GM10248 (cell line): ENCODE measurements around the gene ZNF365.
A peak's percentile ranks its signal among the peaks of the same experiment; 100 is the strongest.

Source experiments
- CTCF ChIA-PET: fragments of 300-600 bp; sonication (Branson Sonifier 250); formaldehyde crosslinking; extraction: SDS; loops from one replicate; lab custom pipeline; 2021; ENCODE audit warnings: antibody characterized with exemption; lab: Yijun Ruan, JAX
- POLR2A ChIA-PET: fragments of 350-650 bp; sonication (Branson Sonifier 250); formaldehyde crosslinking; extraction: SDS; loops from one replicate; lab custom pipeline; 2020; ENCODE audit warnings: antibody characterized with exemption; lab: Yijun Ruan, JAX
- DNase-seq: peaks from one replicate; pipeline ENCODE4 v3.0.0; 2012; ENCODE audit errors: extremely low spot score
- CTCF ChIP-seq: IDR thresholded peaks from 2 replicates; pipeline ENCODE4 v1.5.1; 2012; ENCODE audit warnings: mild to moderate bottlenecking, low read depth; ENCODE audit errors: extremely low read depth, missing control alignments, control extremely low read depth

The ZNF365 gene

DNA sequence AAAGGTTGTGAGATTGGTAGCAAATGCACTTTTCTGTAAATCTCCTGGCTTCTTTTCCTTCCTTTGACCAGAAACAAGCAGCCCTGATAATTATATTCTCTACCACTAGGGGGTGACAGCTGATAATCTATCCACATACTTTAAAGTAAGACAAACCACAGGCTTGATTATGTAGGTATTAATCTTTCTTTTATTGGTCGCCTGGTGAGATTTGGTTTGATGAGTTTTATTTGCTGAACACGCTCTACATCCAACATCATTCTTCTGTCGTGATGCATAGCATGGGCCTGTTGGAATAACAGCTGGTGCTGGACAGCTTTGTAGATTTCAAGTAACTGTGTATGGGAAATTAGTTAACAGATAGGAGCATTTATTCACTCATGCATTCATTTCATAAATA, 63.5 kb downstream of the ZNF365 start:
- peak; percentile 68 for TF ChIP-seq CTCF
- peak; percentile 30 for DNase-seq
- ChIA-PET CTCF (interaction anchor here (0.9 to 5.1 kb wide), 51 partner anchors 8 to 724 kb away, joined by 3 to 53 read pairs (median 4); no protein-coding TSS in a partner anchor), POLR2A (interaction anchor here (0.7 kb wide), 1 partner anchor 698 kb away, joined by 3 read pairs; no protein-coding TSS in a partner anchor)

GRCh38 chr10:62442006-62442405, 67.8 kb downstream of the ZNF365 start:
- POLR2A ChIA-PET: no interaction called here
- no peak for DNase-seq
- CTCF ChIA-PET: interaction anchor here (1.9 kb wide), 1 partner anchor 9 kb away, joined by 4 read pairs; no protein-coding TSS in a partner anchor
- TF ChIP-seq CTCF: no peak

- CTCF ChIA-PET: interaction anchor here (0.7 to 1.9 kb wide), 4 partner anchors 10 to 642 kb away, joined by 3 to 4 read pairs (median 4); no protein-coding TSS in a partner anchor
- DNase-seq: no peak
- TF ChIP-seq CTCF: no peak
- POLR2A ChIA-PET: no interaction called here
These were observed 68.9 kb downstream of the ZNF365 start for GRCh38 chr10:62442894-62443669.

- no peak for DNase-seq
- no peak for TF ChIP-seq CTCF
- CTCF ChIA-PET: no interaction called here
- POLR2A ChIA-PET: no interaction called here
These were observed 69.7 kb downstream of the ZNF365 start for GRCh38 chr10:62443866-62444265.

GRCh38 chr10:62446627-62447026, 72.5 kb downstream of the ZNF365 start:
- POLR2A ChIA-PET: no interaction called here
- TF ChIP-seq CTCF: no peak
- CTCF ChIA-PET: interaction anchor here (1.1 to 1.6 kb wide), 3 partner anchors 9 to 18 kb away, joined by 3 to 6 read pairs (median 5); no protein-coding TSS in a partner anchor
- DNase-seq: no peak

DNA sequence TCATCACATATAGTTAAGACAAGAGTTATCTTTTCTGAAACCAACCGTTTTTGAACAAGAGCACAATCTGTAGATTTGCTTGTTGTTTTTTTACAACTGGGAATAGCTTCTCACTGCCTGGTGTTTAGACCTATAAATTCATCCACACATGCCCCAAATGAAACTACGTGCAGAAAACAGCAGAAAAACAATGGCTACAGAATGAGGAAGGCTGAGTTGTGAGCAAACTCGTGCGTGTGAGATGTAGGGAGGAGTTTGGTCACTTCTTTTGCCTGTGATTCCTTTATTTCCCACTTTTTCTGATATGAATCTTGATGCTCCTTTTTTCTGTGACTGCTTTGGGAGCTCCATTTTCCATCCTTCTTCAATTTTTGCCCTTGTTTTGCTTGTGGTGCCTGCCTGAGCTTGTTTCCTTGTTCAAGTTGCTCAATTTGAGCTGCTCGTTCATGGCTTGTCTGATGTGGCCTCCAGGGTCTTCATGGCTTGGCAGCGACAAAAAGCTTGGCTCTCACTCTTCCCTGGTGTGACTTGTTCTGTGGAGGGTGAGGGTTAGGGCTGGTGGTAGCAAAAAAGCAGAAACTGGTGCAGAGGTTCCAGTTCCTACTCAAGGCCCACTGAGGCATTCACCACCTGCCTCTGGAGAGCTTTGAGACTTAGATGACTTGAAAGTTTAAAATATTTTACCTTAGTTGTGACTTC, 76.9 kb downstream of the ZNF365 start:
- no peak for DNase-seq
- CTCF ChIA-PET: interaction anchor here (0.9 to 5.8 kb wide), 5 partner anchors 12 to 707 kb away, joined by 3 to 53 read pairs (median 3); no protein-coding TSS in a partner anchor
- no peak for TF ChIP-seq CTCF
- POLR2A ChIA-PET: no interaction called here
